HG03520 (cell line): ENCODE results near the gene CMIP.
A peak's percentile ranks its signal among the peaks of the same experiment; 100 is the strongest.
"Not testable (repeated sequence)": the region's sequence is repeated elsewhere in the genome, so short reads cannot be mapped to it uniquely, and the experiment has no call there.

Experiments
- ATAC-seq: cut with Tn5 transposase; IDR thresholded peaks from one replicate; pipeline ENCODE4 v1.9.1; 2021; ENCODE audit warnings: mild to moderate bottlenecking, moderate library complexity; ENCODE audit not compliant: unreplicated experiment

CMIP gene

DNA sequence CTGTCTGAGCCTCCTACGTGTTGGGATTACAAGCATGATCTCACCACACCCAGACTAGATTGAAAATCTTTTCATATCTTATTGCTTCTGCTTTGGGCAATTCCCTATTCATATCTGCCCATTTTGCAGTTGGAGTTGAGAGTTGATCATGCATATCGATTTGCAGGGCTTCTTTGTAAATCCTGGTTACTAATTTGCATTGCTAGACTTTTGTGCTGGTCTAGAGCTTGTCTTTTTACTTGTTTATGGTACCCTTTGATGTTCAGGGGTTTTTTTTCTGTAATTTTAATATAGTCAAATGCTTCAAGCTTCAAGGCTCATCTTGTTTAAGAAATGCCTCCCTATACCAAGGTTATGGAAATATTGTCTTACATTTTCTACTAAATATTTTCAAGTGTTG is 23.5 kb upstream of the CMIP start:
- no peak for ATAC-seq

- ATAC-seq: no peak
Observed at GRCh38 chr16:81421536-81421935, 23.1 kb upstream of the CMIP start.

DNA sequence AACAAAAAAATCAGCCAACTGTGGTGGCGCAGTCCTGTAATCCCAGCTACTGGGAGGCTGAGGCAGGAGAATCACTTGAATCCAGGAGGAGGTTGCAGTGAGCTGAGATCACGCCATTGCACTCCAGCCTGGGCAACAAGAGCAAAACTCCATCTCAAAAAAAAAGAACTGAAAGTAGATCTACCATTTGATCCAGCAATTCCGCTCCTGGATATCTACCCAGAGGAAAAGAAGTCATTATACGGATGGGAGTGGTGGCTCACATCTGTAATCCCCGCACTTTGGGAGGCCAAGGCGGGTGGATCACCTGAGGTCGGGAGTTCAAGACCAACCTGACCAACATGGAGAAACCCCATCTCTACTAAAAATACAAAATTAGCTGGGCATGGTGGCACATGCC is 22.5 kb upstream of the CMIP start:
- not testable (repeated sequence) for ATAC-seq

GRCh38 chr16:81424771-81425170 is 19.8 kb upstream of the CMIP start:
- ATAC-seq: peak; percentile 51

- no peak for ATAC-seq
Observed at GRCh38 chr16:81427219-81427618, 17.4 kb upstream of the CMIP start.

GRCh38 chr16:81429045-81429521 is 15.5 kb upstream of the CMIP start:
- no peak for ATAC-seq

- ATAC-seq: no peak
Observed at GRCh38 chr16:81431554-81432353, 12.9 kb upstream of the CMIP start.

DNA sequence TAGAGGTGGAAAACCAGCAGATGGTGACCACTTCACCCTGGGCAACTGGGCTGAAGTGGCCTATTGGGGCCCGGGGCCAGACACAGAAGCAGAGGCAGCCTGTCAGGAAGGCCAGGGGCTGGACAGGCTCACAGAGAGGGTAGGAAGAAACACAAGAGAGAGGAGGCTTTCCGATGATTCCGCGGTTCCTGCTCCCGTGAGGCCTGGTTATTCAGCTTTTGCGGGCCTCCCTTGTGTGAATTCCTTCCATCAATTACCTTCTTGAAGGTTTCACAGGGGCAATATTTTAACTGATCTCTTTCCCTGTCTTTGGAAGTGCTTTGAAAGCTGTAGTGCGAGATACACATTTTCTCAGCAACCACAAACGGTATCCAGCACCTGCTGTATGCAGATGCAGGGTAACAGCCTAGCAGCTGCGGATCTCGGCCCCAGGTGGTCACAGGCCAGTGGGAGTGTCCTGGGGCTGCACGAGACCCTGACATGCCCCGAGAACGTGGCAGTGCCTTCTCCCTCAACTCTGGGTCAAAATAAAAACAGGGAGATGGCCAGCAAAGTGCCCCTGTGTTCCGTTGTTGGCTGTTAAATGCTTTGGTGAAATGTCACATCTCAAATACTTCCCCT is 11.6 kb upstream of the CMIP start:
- no peak for ATAC-seq

DNA sequence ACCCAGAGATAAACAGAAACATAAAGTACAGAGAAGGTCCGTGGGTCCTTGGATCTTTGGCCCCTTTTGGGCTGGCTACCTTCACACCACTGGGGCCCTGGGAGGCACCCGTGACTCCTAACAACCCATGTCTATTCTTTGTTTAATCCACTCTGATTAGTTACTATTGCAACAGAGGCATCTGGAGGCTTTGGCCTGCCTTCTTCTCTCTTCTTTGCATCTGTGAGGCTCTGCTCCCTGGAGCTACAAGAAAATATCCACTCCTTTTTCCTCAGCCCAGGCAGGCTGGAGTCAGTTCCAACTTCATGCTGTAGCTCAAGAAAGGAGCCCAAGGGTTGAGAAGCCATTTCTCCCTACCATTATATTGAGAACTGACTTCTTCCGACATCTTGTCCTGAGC is 9.5 kb upstream of the CMIP start:
- no peak for ATAC-seq

GRCh38 chr16:81435567-81435966 is 9.0 kb upstream of the CMIP start:
- no peak for ATAC-seq

- no peak for ATAC-seq
Observed at GRCh38 chr16:81436386-81436785, 8.2 kb upstream of the CMIP start.

DNA sequence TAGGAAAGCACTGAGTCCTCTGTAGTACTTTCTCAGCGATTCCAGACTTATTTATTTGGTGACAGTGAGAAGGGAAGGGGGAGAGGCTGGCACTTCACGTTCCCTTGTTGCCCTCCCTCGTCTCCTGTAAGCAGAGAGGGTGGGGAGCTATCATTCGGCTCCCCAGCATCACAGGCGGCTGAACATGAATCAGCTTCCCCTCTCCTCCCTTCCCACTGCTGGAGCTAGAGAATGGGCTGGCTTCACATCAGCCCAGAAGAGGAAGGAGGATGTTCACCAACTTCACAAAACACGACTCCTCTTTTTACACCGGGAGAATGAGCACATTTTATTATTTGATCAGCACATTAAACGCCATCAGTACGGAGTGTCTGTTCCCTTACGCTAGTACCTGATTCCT is 6.7 kb upstream of the CMIP start:
- ATAC-seq: no peak

- no peak for ATAC-seq
Observed at GRCh38 chr16:81440888-81441761, 3.5 kb upstream of the CMIP start.

DNA sequence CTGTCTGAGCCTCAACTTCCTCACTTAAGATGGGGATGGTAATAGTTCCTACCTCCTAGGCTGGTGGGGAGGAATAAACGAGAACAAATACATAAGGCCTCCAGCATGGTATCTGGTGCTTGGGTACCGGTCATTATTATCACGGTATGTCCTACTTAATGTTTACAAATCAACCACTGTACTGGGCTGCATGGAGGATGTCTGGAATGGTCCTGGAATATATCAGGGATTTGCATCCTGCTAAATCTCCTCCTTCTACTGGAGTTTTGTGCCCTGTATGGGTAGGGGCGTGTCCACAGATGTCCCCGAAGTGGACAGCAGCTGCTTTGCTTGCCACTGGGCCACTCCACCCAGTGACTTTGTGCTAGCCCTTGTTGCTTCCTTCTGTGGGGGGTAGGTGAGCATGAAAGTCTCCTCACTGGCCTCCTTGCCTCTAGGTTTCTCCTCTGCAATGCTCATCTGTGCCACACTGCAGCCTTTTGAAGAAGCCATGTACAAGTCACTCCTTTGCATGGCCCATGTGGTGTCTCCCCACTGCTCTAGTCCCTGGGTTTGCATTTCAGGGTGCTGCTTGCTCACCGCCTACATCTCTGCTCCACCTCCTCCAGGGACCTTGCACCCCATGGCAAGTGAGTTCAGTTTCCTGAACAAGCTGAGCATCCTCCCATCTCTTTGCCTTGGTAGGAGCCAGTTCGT is 2.2 kb upstream of the CMIP start:
- ATAC-seq: no peak

DNA sequence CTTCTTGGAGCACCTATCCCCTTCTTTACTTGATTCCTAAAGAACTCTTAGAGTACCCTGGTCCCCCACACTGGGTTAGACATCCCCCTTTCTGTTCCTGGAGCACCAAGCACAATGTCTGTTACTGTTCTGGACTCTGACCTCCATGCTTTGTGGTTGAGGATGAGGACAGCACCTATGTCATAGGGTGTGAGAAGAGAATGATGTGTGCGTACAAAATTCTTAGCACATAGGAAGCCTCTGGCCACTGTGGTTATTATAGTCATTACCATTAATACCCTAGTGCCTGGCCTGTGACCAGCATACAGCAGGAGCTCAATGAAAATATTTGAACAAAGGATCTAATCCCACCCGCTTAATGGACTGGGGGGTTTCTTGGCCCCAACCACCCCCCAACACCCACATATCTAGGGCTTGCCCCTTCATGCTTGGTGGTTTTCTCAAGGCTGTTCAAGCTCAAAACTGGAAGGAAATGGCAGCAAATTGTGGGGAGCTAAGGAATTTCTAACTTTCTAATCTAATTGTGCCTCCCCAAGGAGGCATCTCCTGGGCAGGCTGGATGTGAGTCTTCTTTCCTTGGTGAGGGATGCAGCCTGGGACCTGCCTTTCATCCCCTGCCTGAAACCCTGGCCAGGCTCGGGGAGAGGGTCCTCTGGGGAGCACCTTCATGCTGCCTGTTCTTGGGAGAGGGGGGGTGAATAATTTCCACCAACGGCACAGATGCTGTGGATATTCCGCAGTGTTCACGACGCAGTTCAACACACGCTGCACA is 1.5 kb upstream of the CMIP start:
- ATAC-seq: no peak

DNA sequence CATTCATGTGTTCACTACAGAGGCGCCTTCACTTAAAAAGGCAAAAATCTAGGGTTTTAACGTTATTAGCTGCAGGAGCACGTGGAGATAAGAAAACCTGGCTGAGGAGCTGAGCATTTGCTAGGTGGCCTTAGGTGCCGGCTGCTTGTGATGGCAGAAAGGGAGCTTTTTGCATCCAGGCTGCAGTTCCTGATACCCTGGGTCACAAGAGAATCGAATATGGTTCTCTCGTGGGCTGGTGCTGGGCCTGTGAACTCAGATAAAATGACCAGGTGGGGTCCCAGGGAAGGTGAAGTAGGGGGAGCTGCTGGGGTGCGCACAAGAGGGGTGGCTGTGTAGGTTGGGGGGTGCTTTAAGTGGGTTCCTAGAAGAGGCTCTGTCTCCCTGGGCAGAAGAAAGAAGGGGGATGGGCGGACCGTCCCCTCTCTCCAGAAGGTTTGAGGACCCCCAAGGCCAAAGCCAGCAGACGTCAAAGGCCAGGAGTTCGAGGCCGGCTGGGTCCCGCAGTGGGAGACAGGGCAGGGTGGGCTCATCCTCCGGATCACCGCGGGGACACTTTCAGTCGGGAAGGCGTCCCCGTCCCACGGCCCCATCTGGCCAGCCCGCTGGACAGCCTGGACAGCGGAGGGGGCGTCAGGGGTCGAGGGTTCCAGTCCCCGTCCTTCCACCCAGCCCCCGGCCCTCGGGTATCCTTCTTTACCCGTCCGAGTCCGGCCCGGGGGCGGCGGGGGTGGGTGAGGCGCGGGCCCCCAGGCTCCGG is 740 bp upstream of the CMIP start:
- ATAC-seq: no peak

- ATAC-seq: peak; percentile 4
Observed at GRCh38 chr16:81445143-81445961, 744 bp downstream of the CMIP start.
